ENCODE results near the gene CLEC2L.

DNA sequence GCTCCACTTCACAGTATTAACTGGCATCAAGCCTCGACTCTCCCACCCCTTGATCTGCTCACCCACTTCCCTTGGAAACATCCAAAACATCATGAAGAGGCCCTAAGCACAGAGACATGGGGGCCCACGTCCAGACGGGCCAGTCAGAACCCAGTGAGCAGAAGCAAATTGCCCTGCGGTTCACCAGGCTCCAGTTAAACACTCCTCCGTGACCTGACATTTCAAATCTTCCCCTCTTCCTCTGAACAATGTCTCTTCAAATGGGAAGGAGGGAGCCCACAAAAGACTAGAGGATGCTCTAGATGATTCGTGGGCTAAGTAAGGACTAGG, 44.8 kb downstream of the CLEC2L start:
- TF ChIP-seq, protein P1, sequence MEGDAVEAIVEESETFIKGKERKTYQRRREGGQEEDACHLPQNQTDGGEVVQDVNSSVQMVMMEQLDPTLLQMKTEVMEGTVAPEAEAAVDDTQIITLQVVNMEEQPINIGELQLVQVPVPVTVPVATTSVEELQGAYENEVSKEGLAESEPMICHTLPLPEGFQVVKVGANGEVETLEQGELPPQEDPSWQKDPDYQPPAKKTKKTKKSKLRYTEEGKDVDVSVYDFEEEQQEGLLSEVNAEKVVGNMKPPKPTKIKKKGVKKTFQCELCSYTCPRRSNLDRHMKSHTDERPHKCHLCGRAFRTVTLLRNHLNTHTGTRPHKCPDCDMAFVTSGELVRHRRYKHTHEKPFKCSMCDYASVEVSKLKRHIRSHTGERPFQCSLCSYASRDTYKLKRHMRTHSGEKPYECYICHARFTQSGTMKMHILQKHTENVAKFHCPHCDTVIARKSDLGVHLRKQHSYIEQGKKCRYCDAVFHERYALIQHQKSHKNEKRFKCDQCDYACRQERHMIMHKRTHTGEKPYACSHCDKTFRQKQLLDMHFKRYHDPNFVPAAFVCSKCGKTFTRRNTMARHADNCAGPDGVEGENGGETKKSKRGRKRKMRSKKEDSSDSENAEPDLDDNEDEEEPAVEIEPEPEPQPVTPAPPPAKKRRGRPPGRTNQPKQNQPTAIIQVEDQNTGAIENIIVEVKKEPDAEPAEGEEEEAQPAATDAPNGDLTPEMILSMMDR (conservative IDR thresholded peaks at IDR 0.05; ENCODE audit: low read depth in 2 of 2), result no peak
- TF ChIP-seq POLR2AphosphoS5 (IDR thresholded peaks at IDR 0.05; ENCODE audit: low read depth), result no peak
- TF ChIP-seq, protein P2, sequence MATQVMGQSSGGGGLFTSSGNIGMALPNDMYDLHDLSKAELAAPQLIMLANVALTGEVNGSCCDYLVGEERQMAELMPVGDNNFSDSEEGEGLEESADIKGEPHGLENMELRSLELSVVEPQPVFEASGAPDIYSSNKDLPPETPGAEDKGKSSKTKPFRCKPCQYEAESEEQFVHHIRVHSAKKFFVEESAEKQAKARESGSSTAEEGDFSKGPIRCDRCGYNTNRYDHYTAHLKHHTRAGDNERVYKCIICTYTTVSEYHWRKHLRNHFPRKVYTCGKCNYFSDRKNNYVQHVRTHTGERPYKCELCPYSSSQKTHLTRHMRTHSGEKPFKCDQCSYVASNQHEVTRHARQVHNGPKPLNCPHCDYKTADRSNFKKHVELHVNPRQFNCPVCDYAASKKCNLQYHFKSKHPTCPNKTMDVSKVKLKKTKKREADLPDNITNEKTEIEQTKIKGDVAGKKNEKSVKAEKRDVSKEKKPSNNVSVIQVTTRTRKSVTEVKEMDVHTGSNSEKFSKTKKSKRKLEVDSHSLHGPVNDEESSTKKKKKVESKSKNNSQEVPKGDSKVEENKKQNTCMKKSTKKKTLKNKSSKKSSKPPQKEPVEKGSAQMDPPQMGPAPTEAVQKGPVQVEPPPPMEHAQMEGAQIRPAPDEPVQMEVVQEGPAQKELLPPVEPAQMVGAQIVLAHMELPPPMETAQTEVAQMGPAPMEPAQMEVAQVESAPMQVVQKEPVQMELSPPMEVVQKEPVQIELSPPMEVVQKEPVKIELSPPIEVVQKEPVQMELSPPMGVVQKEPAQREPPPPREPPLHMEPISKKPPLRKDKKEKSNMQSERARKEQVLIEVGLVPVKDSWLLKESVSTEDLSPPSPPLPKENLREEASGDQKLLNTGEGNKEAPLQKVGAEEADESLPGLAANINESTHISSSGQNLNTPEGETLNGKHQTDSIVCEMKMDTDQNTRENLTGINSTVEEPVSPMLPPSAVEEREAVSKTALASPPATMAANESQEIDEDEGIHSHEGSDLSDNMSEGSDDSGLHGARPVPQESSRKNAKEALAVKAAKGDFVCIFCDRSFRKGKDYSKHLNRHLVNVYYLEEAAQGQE (IDR thresholded peaks at IDR 0.05; ENCODE audit: unreplicated experiment), result no peak
- no peak for TF ChIP-seq EZH2phosphoT487 (IDR thresholded peaks at IDR 0.05; ENCODE audit: unreplicated experiment)
- TF ChIP-seq EZH2 (IDR thresholded peaks at IDR 0.05; ENCODE audit: low read depth, unreplicated experiment), result no peak
- TF ChIP-seq JUNB (IDR thresholded peaks at IDR 0.05; ENCODE audit: unreplicated experiment), result no peak

Data from GM23338 (cell line).